HG03354 (cell line): Measurements from ENCODE around the gene GEN1.

ENCODE experiments used
- ATAC-seq: cut with Tn5 transposase; IDR thresholded peaks from one replicate; pipeline ENCODE4 v1.9.1; 2021; ENCODE audit warnings: mild to moderate bottlenecking; ENCODE audit not compliant: unreplicated experiment, poor library complexity, severe bottlenecking

The GEN1 gene

GRCh38 chr2:17753803-17754663, at the start of gene GEN1, which contains the start of gene SMC6:
TSS of gene GEN1 (plus strand) at chr2:17754138. CDS start at chr2:17759944, 5,806 bp downstream.
TSS of gene SMC6 (minus strand) at chr2:17753810. CDS start at chr2:17745946, 7,864 bp downstream.
- ATAC-seq, result peak; percentile 81

GRCh38 chr2:17706845-17707244, 47.1 kb upstream of the GEN1 start:
- ATAC-seq, result no peak

DNA sequence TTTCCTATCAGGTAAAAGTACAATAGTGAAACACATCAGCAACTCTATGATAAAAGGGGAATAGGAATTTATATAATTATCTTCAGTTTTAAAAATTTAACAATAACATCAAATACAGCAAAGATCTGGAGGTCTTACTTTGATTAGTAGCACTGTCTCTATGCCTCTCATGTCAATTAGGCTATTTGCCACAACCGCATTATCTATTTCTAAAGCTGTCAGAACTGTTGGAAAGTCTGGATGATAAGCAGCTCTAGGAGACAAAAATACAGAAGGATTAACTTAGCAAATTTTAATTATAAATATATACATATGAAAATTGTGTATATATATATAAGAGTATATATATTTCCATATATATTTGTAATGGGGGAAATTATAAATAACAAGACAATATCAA, 45.4 kb upstream of the GEN1 start:
- ATAC-seq, result no peak

DNA sequence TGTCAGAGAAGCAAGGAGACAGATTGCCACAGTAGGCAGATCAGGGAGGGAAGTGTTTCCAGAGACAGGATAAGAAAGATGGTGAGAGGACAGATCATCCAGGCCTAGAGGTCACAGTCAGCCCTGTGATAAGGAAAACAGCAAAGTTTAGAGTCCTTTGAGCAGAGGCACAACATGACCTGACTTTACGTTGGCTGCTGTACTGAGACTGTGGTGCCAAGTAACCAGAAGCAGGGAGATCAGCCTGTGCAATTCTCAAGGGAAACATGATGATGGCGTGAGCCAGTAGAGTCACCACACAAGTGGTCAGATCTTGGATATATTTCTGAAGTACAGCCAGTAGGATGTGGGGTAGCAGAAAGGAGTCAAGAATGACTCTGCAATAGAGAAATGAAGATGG, 44.0 kb upstream of the GEN1 start:
- no peak for ATAC-seq

DNA sequence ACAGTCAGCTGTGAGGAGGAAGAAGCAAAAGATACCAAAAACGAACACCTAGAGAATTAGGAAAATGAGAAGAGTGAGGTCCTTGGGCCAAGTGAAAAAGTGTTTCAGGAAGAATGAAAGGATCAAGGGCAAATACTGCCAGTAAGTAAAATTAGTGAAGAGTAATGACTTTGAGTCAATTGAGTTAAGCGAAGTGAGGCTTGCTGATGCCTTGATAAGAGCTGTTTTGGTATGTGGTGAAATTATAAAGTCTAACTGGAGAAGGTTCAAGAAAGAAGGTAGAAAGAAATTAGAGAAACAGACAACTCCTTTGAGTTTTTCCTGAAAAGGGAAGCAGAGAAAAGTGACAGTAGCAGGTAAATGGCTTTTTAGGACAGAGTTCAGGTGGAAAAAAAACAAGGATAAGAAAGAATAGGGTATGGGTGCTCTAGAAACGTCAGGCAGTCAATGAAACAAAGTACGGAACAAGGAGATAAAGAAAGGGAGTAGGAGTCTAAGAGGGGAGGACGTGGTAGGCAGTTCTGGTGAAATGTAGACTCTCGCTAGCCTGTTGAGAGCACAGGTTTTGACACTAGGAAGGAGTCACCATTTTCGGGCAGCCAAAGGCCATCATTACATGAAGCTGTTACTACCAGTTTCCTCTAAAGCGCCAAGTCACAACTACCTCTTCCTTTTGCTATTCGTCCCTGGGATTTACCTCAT, 43.2 kb upstream of the GEN1 start:
- no peak for ATAC-seq

GRCh38 chr2:17713291-17713690, 40.6 kb upstream of the GEN1 start:
- ATAC-seq, result no peak

DNA sequence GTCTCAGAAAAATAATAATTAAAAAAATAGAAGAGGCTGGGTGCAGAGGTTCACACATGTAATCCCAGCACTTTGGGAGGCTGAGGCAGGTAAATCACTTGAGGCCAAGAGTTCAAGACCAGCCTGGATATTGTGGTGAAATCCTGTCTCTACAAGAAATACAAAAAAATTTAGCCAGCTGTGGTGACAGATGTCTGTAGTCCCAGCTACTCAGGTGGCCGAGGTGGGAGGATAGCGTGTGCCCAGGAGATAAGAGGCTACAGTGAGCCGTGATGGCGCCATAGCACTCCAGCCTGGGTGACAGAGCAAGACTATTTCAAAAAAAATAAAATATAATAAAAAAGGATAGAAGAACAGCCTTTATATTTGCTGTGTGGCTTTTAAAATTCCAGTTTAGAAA, 36.3 kb upstream of the GEN1 start:
- no peak for ATAC-seq

DNA sequence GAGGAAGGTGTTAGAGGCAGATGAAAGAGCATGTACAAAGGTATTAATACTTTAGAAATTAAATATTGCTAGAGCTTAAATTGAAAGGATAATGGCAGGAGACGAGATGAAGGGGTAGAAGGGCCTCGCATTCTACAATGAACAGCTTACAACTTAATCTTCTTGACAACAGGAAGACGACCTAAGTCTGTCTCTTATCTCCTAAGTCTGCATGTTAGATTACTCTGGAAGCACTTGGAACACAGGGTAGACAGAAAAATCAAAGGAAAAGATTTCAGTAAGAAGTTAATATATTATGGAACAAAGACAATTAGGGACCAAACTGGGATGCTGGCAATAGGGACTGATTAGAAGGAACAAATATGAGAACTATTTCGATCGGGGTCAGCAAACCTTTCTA, 35.2 kb upstream of the GEN1 start:
- ATAC-seq, result no peak

GRCh38 chr2:17719562-17720371, 34.2 kb upstream of the GEN1 start:
- ATAC-seq, result peak; percentile 86

GRCh38 chr2:17728210-17728609, 25.7 kb upstream of the GEN1 start:
- ATAC-seq, result no peak

GRCh38 chr2:17729880-17730279, 24.1 kb upstream of the GEN1 start:
- ATAC-seq, result no peak

- no peak for ATAC-seq
These were observed 20.3 kb upstream of the GEN1 start for GRCh38 chr2:17733599-17733998.

DNA sequence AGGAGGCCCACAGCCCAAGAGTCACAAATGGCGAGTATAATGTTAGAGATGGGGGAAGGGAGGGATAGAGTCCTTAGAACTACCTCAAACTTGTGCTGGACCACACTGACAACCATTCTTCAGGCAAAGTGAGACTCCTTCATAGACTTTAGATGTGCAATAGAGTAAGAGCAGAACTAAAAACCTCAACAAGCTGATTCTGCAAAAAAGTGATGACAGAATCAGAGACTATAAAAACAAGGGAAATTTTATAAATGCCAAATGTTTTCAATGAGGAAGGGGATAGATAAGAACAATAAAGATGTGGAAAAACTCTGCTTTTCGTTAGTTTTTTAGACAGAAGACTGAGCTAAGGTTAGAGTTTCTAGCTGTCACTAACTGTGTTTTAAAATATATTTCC, 18.1 kb upstream of the GEN1 start:
- no peak for ATAC-seq

DNA sequence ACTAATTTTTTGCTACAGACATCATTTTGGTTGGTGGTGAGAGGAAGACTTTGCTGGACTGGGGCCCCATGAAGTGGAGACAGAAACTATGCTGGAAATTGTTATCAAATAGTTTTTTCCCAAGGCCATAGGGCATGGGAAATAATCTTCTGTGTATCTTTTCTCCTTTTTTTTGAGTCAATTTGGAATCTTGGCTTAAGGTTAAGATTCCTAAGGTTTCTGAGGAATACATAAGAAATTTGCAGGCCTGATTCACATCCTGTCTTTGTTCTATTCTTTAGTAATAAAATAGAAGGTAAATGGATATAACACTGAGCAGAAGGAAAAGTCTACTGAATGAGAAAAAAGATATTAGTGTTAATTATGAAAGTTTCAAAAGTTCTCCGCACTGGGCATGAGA, 16.9 kb upstream of the GEN1 start:
- ATAC-seq, result no peak

GRCh38 chr2:17740203-17740602, 13.7 kb upstream of the GEN1 start:
- ATAC-seq, result no peak

- ATAC-seq, result no peak
These were observed 6.1 kb upstream of the GEN1 start for GRCh38 chr2:17747684-17748452.

GRCh38 chr2:17748745-17749144, 5.2 kb upstream of the GEN1 start:
- no peak for ATAC-seq

- peak; percentile 29 for ATAC-seq
These were observed 4.0 kb upstream of the GEN1 start for GRCh38 chr2:17749753-17750438.

DNA sequence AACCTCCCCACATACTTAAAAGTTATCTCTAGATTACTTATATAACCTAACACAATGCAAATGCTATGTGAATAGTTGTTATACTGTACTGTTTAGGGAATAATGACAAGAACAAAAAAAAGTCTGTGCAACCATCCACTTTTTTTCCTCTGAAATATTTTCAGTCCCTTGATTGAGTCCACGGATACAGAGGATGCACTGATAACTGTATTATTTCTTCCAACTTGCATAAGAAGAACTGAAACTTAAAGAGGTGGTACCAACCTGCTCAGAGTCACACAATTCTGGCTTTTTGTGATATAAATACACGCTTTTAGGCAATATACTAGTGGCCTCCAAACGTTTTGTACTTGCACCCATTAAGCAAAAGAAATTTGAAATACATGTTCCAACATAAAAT, 1.7 kb upstream of the GEN1 start:
- ATAC-seq, result no peak
